ENCODE measurements around the gene HHIP. TPM values are rescaled to one million over a fixed set of nuclear protein-coding genes. Genes with fewer than 3 reads are reported as not detected.

HHIP gene
- total and polyA plus RNA-seq, 2 donors (not counting 1 experiment from before 2014, with no cell fraction given): 0.39 TPM; not detected in 1

GRCh38 chr4:144699565-144699964 lies 53.6 kb downstream of the HHIP start:
- CTCF ChIA-PET: no interaction called here
- intact Hi-C loops (cut with micrococcal nuclease): no loop called here
- no peak overlapping the region for H3K9ac ChIP-seq (ENCODE audit: low read length)

GRCh38 chr4:144701683-144702233 lies 55.8 kb downstream of the HHIP start:
- CTCF ChIA-PET: no interaction called here
- H3K27me3 Mint-ChIP-seq: no peaks in the 10 kb centered on the region

More at GRCh38 chr4:144699565-144699964, 53.6 kb downstream of the HHIP start:
- no peak overlapping the region for H3K4me2 ChIP-seq (replicated peaks; ENCODE audit: low read depth, low read length, poor library complexity, severe bottlenecking)
- H3K27ac Mint-ChIP-seq: no peak overlapping the region
- H4K20me1 ChIP-seq (ENCODE audit: control insufficient read depth, insufficient read depth, low read length, poor library complexity, severe bottlenecking): no peaks in the 10 kb centered on the region
- H3K4me3 ChIP-seq (ENCODE audit: control extremely low read depth in 1 of 5, extremely low read depth in 1 of 5, insufficient read depth in 1 of 5, low read depth in 2 of 5, low read length in 4 of 5): no peak overlapping the region
- no peak overlapping the region for H3K27ac ChIP-seq (ENCODE audit: low read length in 2 of 2)
- no CpG with 5 or more reads among the region's 2 CpGs for WGBS (ENCODE audit: insufficient coverage)
- no peaks in the 10 kb centered on the region for H3K4me1 ChIP-seq (ENCODE audit: control insufficient read depth in 2 of 2, insufficient read depth in 2 of 2, low read length in 2 of 2)
- H3K36me3 ChIP-seq (replicated peaks in 1 of 2; ENCODE audit: control extremely low read depth in 1 of 2, control insufficient read depth in 1 of 2, extremely low read depth in 1 of 2, insufficient read depth in 2 of 2, low read length in 1 of 2): no peaks in the 10 kb centered on the region
- H3K79me2 ChIP-seq (ENCODE audit: control insufficient read depth, insufficient read depth, low read length): no peaks in the 10 kb centered on the region
- no peak overlapping the region for H3K4me3 Mint-ChIP-seq
- POLR2A ChIA-PET: no interaction called here
- no peaks in the 10 kb centered on the region for H3K27me3 ChIP-seq (replicated peaks in 1 of 4; ENCODE audit: control extremely low read depth in 1 of 4, control insufficient read depth in 3 of 4, insufficient read depth in 4 of 4, low read length in 3 of 4)
- no peaks in the 10 kb centered on the region for H3K27me3 Mint-ChIP-seq
- no peaks in the 10 kb centered on the region for H3K9me3 ChIP-seq (ENCODE audit: control extremely low read depth in 1 of 3, control insufficient read depth in 2 of 3, insufficient read depth in 1 of 3, low read length in 2 of 3)
- ATAC-seq (ENCODE audit: low read depth) (no peak), DNase-seq (no peak)
- no peaks in the 10 kb centered on the region for H3K4me1 Mint-ChIP-seq
- TF ChIP-seq CTCF (IDR thresholded peaks at IDR 0.05): no peak
- no peak for TF ChIP-seq EZH2 (IDR thresholded peaks at IDR 0.05; ENCODE audit: borderline replicate concordance, insufficient read depth, low read depth, low read length, poor library complexity, severe bottlenecking)
- no peaks in the 10 kb centered on the region for H3K9me3 Mint-ChIP-seq (ENCODE audit: insufficient read depth)
- no peak overlapping the region for H2AFZ ChIP-seq (ENCODE audit: insufficient read depth, low read depth, low read length, poor library complexity, severe bottlenecking)

More at GRCh38 chr4:144701683-144702233, 55.8 kb downstream of the HHIP start:
- Histone ChIP-seq H3K9ac (ENCODE audit: low read length) (no peak overlapping the region), H3K4me1 (ENCODE audit: control insufficient read depth in 2 of 2, insufficient read depth in 2 of 2, low read length in 2 of 2) (no peaks in the 10 kb centered on the region), H2AFZ (ENCODE audit: insufficient read depth, low read depth, low read length, poor library complexity, severe bottlenecking) (no peak overlapping the region), H3K4me3 (ENCODE audit: control extremely low read depth in 1 of 5, extremely low read depth in 1 of 5, insufficient read depth in 1 of 5, low read depth in 2 of 5, low read length in 4 of 5) (no peak overlapping the region), H3K79me2 (ENCODE audit: control insufficient read depth, insufficient read depth, low read length) (no peaks in the 10 kb centered on the region), H3K27me3 (replicated peaks in 1 of 4; ENCODE audit: control extremely low read depth in 1 of 4, control insufficient read depth in 3 of 4, insufficient read depth in 4 of 4, low read length in 3 of 4) (no peaks in the 10 kb centered on the region), H3K36me3 (replicated peaks in 1 of 2; ENCODE audit: control extremely low read depth in 1 of 2, control insufficient read depth in 1 of 2, extremely low read depth in 1 of 2, insufficient read depth in 2 of 2, low read length in 1 of 2) (no peaks in the 10 kb centered on the region), H4K20me1 (ENCODE audit: control insufficient read depth, insufficient read depth, low read length, poor library complexity, severe bottlenecking) (no peaks in the 10 kb centered on the region), H3K9me3 (ENCODE audit: control extremely low read depth in 1 of 3, control insufficient read depth in 2 of 3, insufficient read depth in 1 of 3, low read length in 2 of 3) (no peaks in the 10 kb centered on the region), H3K4me2 (replicated peaks; ENCODE audit: low read depth, low read length, poor library complexity, severe bottlenecking) (no peak overlapping the region), H3K27ac (ENCODE audit: low read length in 2 of 2) (no peak overlapping the region)
- Mint-ChIP-seq H3K9me3 (ENCODE audit: insufficient read depth) (no peaks in the 10 kb centered on the region), H3K27ac (no peak overlapping the region), H3K4me1 (no peaks in the 10 kb centered on the region), H3K4me3 (no peak overlapping the region)
- TF ChIP-seq CTCF (IDR thresholded peaks at IDR 0.05) (no peak), EZH2 (IDR thresholded peaks at IDR 0.05; ENCODE audit: borderline replicate concordance, insufficient read depth, low read depth, low read length, poor library complexity, severe bottlenecking) (no peak)
- intact Hi-C loops (cut with micrococcal nuclease): no loop called here
- POLR2A ChIA-PET: no interaction called here
- DNase-seq (no peak), ATAC-seq (ENCODE audit: low read depth) (no peak)

Measured in B cell (primary cell).